K562 (cell line): ENCODE measurements around the gene FILIP1L. TPM values are rescaled to one million over a fixed set of nuclear protein-coding genes. Genes with fewer than 3 reads are reported as not detected.

ENCODE experiments used
- RBM14 ChIP-seq: fragments of 200-400 bp; formaldehyde crosslinking; IDR thresholded peaks from 2 replicates; pipeline ENCODE4 v1.6.1; 2018; ENCODE audit warnings: low read depth, mild to moderate bottlenecking, low read length, moderate library complexity, borderline replicate concordance; ENCODE audit not compliant: insufficient read depth
- ZNF318 ChIP-seq, 2 experiments: fragments of 450-650 bp; IDR thresholded peaks; 2 replicates each; pipeline ENCODE4 v1.6.1; 2016; ENCODE audit warnings: mild to moderate bottlenecking in 2 of 2, borderline replicate concordance in 1 of 2, low read depth in 1 of 2, moderate library complexity in 1 of 2
- polyA plus RNA-seq, 8 experiments: library from polyadenylated mRNA; depleted of rRNA in 4 of 8; stranded (reverse) in 5 of 8; unstranded in 3 of 8; fragments of >200 nt; fragmentation: Nextera tagmentation in 2 of 8; fragmentation: Illumina TruSeq in 1 of 8; extraction: Ambion mirVana in 2 of 8; extraction: Trizol in 1 of 8; gene quantifications; 2 replicates each; pipeline versions ENCODE4 v1.2.1 to v1.2.3, GENCODE V29; 2011 to 2014; ENCODE audit warnings: inconsistent platforms in 1 of 8, missing spikeins in 1 of 8
- total RNA-seq, 7 experiments: library from RNA; depleted of rRNA in 6 of 7; stranded (reverse); fragments of >200 nt in 6 of 7; fragmentation: Illumina TruSeq in 2 of 7; extraction: Trizol in 2 of 7; gene quantifications; 2 replicates each; pipeline versions ENCODE4 v1.2.1 to v1.2.3, GENCODE V29; 2011 to 2021; ENCODE audit warnings: low replicate concordance in 1 of 7

FILIP1L gene
- total and polyA plus RNA-seq, 9 of the 15 experiments (the other 6 are each of a cell fraction or from before 2014, with no cell fraction given), result 0.50 to 2.1 (median 1.1) TPM

- TF ChIP-seq ZNF318 (IDR thresholded peaks at IDR 0.05; ENCODE audit: borderline replicate concordance in 1 of 2, low read depth in 1 of 2) (no peak), RBM14 (no peak)
These were observed 9.4 kb downstream of the FILIP1L start (continued) for GRCh38 chr3:100104817-100105413.
